HPDE6-E6E7 (cell line): Measurements from ENCODE around the gene TM4SF20.
"Not testable (repeated sequence)": the region's sequence is repeated elsewhere in the genome, so short reads cannot be mapped to it uniquely, and the experiment has no call there.

Experiments used
- DNase-seq: peaks from one replicate; pipeline ENCODE4 v3.0.0; 2011; ENCODE audit warnings: missing footprints; ENCODE audit errors: extremely low spot score

Gene TM4SF20

DNA sequence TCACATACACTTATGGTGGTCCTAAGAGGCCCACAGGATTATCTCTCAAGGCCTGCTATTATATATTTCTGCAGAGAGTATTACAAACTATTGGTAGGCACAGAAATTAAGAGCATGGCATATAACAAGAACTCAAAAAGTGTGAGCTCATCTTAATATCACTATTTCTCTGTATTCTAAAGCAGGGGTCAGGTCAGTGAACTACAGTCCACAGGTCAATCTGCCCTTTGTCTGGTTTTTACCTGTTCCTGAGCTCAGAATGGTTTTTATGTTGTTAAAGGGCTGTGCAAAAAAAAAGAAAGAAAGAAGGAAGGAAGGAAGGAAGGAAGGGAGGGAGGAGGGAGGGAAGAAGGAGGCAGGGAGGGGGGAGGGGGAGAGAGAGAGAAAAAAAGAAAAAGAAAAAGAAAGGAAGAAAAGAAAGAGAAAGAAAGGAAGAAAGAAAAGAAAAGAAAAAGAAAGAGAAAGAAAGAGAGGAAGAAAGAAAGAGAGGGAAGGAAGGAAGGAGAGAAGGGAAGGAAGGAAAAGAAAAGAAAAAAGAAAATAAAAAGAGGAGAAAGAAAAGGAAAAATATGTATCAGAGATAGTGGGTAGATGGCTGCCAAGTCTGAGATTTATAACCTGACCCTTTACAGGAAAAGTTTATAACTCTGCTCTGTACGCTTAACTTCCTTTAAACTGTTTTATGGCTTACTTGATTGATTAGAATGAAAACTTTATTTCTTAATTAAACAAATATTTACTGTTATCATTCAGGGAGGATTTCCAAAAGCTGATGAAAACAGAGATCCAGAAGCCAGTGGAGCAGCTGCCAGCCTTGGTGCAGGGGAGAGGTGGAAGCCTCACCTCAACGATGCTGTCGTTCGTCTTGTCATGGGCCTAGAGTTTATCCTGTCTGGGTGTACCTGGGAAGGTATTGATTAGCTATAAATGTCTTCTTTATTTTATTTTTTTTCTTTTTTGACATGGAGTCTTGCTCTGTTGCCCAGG is 19.9 kb upstream of the TM4SF20 start:
- DNase-seq = no peak

DNA sequence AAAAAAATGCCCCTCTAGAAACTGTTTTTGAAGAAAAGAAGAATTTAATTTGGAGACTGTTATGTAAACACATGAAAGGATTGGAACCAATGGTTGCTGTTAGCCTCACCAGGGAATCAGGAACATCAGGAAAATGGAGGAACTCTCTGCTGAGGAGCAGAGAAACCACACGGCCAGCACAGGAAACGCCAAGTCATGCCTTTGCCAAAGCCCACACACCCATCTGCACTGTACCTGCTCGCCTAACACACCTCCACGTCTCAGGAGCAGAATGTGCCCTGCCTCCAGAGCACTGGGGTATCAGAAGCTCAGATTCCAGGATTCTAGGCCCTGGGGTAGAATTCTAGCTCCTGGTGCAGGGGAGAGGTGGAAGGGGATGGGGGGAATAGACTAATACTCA is 18.5 kb upstream of the TM4SF20 start:
- DNase-seq = no peak

DNA sequence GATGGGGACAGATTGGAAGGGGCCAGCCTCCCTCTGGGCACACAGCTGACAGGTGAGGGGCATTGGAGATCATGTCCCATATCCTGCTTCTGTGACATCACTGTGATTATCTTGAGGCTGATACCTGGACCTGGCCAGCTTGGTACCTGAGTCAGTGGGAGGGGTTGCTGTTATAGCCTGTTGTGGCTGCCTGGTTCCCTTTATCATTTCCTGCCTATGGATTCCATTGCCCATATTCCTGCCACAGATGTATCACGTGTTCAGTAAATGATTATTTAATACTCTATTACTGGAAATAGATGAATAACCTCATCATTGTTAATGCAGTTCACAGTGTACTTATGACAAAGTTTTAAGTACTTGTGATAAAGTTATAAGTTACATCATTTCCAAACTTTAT is 16.4 kb upstream of the TM4SF20 start:
- DNase-seq = no peak

DNA sequence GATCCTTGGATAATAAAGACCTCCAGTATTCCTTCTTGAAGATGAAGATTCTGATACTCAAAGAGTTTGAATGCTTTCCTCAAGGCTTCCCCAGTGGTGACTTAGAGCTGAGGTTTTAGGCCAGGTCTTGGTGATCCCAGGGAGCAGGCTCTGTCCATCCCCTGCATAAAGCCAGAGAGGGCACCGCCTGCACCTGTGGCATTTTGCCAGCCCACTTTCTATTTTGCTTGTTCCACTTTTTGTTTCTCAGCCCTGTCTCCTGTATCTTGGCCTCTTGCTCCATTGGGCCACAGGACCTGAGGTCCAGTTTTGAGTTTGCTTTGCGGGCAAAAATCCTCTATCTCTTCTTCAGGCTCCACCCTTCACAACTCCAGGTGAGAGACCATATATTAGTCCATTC is 15.3 kb upstream of the TM4SF20 start:
- no peak for DNase-seq

DNA sequence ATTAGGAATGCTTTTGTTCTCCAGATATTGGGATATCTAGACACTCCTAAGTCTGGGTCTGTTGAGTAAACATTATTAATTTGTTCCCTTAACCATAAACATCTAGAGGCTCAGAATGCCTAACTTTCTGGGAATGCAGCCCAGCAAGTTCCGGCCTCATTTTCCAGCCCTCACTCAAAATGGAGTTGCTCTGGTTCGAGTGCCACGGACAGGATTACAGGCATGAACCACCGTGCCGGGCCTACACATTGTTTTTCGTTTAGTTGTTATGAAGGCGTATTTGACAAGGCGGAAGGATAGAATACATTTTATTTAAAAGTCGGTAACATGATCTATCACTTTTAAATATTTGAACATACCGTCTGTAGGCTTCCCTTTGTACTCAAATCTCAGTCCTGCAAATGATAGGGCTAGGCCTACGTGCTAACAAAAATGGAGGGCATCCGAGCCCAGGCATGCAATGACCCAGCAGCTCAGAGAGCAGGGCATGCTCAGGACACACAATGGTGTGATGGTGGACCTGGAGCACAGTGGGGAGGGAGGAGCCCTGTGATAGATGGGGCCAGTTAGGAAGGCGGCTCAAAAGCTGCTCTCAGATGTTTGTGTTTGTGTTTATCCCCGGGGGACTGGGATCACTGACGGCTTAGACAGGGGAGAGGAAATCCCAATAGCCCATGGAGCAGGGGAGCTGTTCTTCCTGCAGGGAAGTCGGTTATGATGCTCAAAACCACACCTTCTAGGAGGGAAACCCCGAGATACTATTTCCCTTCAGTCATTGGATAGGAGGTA is 11.6 kb upstream of the TM4SF20 start:
- DNase-seq = no peak

DNA sequence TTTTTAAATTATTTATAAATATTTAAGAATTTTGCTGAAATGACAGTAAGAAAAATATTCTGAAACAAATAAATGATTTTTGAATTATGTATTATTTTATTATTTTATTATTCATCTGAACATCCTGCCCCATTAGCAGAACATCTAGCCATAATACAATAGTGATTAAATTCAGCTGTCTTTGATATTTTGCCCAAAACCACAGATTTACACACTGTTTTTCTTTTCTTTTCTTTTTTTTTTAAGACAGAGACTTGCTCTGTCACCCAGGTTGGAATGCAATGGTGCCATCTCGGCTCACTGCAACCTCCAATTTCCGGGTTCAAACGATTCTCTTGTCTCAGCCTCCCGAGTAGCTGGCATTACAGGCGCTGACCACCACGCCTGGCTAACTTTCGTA is 10.6 kb upstream of the TM4SF20 start:
- DNase-seq = no peak

DNA sequence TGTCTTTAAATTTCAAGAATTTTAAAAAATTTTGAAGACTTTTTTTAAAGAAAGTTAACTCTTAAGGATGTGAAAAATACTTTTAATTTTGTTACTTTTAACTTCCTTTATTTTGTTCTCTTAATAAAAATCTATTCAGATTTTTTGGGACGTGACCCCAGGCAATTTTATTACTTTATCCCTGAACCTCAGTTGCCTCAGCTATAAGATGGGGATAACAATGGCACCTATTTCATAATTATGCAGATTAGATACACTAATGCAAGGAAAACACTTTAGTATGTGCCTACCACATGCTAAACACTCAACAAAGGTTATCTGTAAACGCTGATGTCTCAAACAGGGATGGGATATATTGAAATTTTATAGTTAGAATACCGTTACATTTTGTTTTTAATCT is 10.1 kb upstream of the TM4SF20 start:
- no peak for DNase-seq

DNA sequence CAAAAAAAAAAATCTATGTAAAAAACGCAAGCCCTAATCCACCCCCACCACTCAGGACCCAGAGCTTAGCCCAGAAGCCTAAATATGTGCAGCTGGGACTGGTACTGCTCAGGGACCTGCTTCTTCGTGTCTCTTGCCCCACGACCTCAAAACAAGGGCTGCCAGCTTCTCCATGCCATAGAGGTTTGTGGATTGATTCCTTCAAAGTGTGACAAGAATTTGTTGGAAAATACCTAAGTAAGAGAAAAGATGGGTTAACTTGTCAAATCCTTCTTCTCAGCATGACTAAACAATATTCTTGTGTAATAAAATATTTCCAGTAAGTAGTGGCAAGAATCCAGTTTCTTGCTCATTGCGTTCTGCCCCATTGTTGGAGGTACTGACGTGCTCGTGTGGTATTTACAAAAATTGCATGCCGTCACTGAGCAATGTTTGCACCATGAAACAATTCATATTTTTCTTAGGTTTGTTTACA is 9.5 kb upstream of the TM4SF20 start:
- no peak for DNase-seq

DNA sequence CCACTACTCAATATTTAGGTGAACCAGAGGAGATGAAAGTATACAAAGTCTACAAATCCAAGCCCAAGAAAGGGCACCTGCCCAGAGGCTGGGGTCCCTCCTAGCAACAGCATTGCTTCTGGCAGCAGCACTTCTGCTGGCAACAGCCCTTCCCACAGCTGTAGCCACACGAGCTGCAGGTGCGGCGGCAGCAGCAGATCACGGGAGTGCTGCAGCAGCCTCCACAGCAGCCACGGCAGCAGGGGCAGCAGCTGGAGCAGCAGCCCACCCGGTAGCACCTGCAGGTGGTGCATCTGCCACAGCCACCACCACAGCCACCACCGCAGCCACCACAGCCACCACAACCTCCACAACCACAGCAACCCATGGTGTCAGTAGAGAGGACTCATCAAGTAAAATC is 8.5 kb upstream of the TM4SF20 start, which contains the start of gene SCYGR1:
TSS of gene SCYGR1 (minus strand) at position 367 of the 400 bp plus-strand sequence. CDS start at position 367, 0 bp downstream.
- DNase-seq = not testable (repeated sequence)

DNA sequence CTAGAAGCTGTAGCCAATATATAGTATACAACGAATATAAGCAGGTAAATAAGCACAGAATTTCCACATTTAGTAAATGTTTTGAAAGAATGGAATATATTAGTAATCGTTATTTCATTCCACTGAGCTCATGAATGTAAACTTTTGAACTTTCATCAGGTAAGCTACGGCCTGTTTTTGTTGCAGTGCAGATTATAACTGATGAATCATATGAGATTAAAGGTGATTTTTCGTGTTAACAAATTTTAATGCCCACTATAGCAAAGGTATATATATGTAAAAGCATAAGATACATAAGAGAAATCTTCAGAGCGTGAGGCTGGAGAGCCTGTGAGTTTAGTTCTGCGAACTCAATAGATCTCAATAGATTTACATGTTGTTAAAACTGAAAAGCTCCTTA is 7.5 kb upstream of the TM4SF20 start:
- DNase-seq = no peak

DNA sequence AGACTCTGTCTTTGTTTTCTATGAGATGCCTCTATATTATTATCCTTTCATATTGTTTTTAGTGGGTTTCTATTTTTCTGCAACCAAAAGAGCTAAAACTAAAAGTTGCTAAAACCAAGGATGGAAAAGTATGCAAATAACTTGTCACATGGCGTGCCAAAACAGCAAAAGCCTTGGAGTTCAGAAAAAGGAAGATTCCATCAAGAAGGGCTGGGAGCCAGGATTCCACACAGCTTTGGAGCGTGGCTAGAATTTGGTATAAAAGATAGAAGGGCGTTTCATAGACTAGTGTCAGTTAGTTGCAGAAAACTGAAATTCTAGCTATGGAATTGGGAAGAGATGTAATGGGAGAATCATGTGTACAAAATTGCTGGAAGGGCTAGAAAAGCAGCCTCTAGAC is 4.6 kb upstream of the TM4SF20 start:
- no peak for DNase-seq

DNA sequence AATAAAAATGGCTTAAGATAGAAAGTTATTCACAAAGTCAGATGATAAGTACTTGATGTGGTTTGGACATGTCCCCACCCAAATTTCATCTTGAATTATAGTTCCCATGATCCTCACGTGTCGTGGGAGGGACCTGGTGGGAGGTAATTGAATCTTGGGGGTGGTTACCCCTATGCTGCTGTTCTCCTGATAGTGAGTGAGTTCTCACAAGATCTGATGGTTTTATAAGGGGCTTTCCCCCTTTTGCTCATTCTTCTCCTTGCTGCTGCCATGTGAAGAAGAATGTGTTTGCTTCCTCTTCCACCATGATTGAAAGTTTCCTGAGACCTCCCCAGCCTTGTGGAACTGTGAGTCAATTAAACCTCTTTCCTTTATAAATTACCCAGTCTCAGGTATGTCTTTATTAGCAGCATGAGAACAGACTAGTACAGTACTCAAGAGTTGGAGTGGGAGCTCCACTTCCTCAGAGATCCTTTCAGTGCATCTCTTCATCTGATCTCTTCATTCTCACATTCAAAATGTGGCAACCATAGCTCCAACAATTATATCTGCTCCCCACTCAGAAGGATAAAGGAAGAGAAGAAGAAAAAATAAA is 3.2 kb upstream of the TM4SF20 start:
- not testable (repeated sequence) for DNase-seq

DNA sequence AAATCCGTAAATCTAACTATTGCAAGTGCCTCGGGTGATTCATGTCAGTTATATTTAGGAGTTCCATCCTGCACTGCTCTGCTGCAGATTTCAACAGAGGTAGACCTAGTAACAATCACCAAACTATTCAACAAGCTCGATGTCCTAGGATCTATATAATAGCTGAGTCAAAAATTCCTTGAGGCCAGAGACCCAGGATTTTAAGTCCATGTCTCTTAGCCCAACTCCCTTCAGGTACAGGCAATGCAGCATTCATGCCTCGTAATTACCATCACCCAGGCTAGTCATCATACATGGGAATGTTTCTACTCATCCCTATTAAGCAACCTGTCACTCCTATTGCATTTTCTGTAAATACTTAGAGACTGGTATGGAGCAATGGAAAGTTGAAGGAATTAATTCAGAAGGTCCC is 729 bp downstream of the TM4SF20 start:
- no peak for DNase-seq

DNA sequence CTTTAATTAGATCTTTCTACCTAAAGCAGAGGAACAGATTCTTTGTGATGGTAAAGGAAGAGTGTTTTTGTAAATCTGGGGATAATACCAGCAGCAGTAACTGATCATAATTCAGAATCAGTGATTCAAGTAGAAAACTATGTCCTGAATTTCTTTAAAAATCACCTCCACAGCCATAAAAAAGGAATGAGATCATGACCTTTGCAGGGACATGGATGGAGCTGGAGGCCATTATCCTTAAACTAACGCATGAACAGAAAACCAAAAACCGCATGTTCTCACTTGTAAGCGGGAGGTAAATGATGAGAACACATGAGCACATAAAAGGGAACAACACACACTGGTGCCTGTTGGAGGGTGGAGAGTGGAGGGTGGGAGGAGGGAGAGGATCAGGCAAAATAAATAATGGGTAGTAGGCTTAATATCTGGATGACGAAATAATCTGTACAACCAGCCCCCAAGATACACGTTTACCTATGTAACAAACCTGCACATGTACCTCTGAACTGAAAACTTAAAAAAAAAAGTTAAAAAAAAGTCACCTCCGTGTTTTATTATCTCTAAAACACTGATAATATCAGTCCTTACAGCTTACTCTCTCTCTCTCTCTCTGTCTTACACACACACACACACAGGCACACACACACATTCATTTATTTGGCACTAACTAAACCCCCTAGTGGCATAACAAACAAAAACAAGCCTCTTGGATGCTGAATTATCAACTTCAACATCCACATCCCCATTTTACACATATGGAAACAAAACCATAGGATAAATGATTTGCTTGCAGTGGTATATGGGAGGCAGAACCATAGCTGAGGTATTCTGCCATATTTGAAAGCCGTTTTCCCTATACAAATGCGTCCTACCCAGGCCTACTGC is 1.4 kb downstream of the TM4SF20 start:
- no peak for DNase-seq

DNA sequence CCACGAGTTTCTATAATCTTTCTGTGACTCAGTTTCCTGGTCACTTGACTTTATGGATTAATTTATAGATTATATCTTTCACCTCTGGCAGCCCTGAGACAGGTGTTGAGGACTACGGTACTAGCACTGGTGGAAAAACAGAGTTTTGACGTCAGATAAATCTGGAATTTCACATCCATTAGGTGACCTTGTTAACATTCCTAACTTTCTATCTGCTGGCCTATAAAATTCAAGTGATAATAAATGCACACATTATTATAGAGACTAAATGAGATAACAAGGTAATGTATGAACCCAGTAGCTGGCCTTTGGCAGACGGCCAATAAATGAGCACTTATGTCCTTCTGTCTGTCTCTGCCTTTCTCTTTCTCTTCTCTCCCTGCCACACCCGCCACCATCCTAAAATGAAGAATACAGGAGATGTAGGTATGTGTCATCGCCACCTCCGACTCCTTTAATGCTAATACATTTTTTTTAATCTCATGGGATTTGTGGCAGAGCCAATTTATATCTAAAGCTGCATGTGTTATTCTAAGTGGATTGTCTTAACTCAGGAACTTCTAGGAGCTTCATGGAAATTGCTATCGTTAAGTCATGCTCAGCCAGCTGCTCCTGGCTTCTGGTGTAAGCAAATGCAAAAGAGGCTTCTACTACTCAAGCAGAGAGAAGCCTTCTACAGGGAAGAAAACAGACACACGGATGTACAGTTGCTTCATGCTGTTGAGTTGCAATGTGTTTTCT is 2.3 kb downstream of the TM4SF20 start:
- no peak for DNase-seq

DNA sequence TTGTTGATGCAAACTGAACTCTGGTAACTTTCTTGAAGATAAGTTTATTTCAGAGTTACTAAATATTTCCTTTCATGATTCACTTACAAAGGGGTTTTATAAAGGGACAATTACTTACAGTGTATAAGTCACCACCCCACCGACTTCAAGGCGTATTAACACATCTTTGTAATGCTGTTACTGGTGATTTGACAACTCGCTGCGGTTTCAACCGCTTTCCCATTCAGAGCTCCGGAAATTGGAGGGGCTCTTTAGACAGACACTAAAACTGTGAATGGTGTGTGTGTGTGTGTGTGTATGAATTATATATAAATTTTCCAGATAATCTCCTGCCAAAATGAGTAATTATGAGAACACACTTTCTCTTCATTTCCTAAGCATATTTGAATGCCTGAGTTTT is 4.9 kb downstream of the TM4SF20 start:
- DNase-seq = no peak

DNA sequence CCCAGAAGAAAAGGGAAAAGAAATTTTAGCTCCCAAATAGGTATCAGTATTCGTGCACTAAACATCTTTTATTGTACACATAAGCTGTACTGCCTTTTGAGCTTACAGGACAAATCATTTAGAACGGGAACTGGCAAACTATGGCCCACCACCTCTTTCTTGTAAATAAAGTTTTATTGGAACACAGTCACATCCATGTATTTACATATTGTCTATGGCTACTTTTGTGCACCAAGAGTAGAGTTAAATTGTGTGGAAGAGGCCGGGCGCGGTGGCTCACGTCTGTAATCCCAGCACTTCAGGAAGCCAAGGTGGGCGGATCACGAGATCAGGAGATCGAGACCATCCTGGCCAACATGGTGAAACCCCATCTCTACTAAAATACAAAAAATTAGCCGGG is 5.7 kb downstream of the TM4SF20 start:
- DNase-seq = no peak

DNA sequence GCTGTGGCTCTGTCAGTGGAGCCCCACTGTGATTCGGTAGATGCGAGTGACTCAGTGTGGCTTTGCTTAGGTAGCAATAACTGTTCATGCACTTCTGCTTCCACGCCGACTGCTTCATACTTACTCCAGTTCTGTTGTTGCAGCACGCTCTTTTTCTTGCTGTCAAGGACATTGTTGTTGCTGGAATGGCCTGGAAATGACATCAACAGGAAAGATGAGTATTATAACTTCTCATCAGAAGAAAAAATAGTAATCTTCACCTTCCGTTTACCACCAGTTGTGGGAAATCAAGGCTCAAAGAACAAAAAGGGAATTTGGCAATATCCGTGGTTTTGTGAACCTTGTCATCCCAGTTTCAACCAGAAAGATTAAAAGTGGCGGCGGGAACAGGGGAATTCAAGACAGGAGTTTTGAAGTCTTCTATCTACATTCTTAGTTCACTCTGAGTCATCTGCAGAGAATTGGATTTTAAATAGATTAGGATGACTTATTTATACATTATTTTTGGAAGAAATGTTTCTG is 8.3 kb downstream of the TM4SF20 start:
- no peak for DNase-seq

DNA sequence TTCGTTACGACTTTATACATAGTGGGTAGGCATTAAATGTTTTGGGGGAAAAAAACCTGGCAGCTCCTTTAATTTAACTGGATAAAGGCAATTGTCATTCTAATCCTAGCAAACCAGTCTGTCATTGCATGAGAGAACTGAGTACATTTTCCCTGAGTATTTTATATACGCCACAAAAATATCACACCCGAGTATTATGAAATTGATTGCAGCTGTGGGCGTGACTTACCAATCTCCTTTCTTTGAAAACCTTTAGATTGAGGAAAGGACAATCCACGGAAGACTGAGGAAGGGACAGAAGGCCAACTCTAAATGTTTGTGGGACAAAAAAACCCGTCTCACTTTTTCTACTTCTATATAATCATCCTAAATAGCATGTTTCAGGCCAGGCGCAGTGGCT is 9.0 kb downstream of the TM4SF20 start:
- no peak for DNase-seq

DNA sequence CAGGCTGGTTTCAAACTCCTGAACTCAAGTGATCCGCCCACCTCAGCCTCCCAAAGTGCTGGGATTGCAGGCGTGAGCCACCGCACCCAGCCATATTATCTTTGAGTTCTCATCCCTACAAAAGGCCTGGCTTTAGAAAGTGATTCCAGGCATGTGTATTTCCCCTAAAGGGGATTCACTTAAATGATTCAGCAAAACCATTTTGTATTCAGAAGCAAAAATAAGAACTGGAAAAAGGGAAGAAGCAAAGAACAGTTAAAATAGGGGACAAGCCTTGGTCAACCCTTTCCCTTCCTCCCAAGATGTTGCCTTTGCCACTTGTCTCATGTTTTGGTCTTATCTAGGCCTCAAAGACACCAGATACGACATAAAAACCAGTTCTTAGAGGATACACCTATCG is 10.5 kb downstream of the TM4SF20 start:
- no peak for DNase-seq
